SK-N-SH treated with all-trans-retinoic acid at 6 μM for 48 hours (cell line): Measurements from ENCODE around the gene NET1.

ENCODE experiments used
- ATAC-seq: fragments of 200-7000 bp; cut with Tn5 transposase; 3 replicates; pipeline ENCODE4 v1.9.1; 2020; ENCODE audit warnings: mild to moderate bottlenecking, moderate library complexity
- ARNTL ChIP-seq: fragments of 450-650 bp; formaldehyde crosslinking; IDR thresholded peaks from 2 replicates; pipeline ENCODE4 v1.5.0; 2020; ENCODE audit warnings: low read depth, mild to moderate bottlenecking, moderate library complexity, borderline replicate concordance
- BACH2 ChIP-seq: fragments of 250-450 bp; sonication (Bioruptor Pico); IDR thresholded peaks from 2 replicates; pipeline ENCODE4 v1.9.0; 2021; ENCODE audit warnings: mild to moderate bottlenecking, borderline replicate concordance
- CREB5 ChIP-seq: fragments of 250-450 bp; sonication (Bioruptor Pico); IDR thresholded peaks from 2 replicates; pipeline ENCODE4 v1.5.1; 2020; ENCODE audit warnings: low read depth, mild to moderate bottlenecking, moderate library complexity
- CSDC2 ChIP-seq: fragments of 250-450 bp; sonication (Bioruptor Pico); IDR thresholded peaks from 2 replicates; pipeline ENCODE4 v1.5.0; 2020; ENCODE audit warnings: mild to moderate bottlenecking, moderate library complexity
- GLIS3 ChIP-seq: fragments of 250-450 bp; sonication (Bioruptor Pico); IDR thresholded peaks from 2 replicates; pipeline ENCODE4 v1.5.0; 2020; ENCODE audit warnings: mild to moderate bottlenecking, moderate library complexity
- ISL1 ChIP-seq: fragments of 250-450 bp; sonication (Bioruptor Pico); IDR thresholded peaks from 2 replicates; pipeline ENCODE4 v2.1.2; 2022; ENCODE audit warnings: mild to moderate bottlenecking, moderate library complexity
- POU6F1 ChIP-seq: fragments of 250-450 bp; sonication (Bioruptor Pico); IDR thresholded peaks from 2 replicates; pipeline ENCODE4 v1.8.0; 2021; ENCODE audit warnings: low read depth, mild to moderate bottlenecking, moderate library complexity, borderline replicate concordance
- PPARA ChIP-seq: fragments of 250-450 bp; sonication (Bioruptor Pico); IDR thresholded peaks from 2 replicates; pipeline ENCODE4 v1.5.0; 2020; ENCODE audit warnings: mild to moderate bottlenecking, borderline replicate concordance
- RARB ChIP-seq: fragments of 250-450 bp; sonication (Bioruptor Pico); IDR thresholded peaks from 2 replicates; pipeline ENCODE4 v1.8.0; 2021; ENCODE audit warnings: mild to moderate bottlenecking, moderate library complexity
- SNAI2 ChIP-seq: fragments of 250-450 bp; sonication (Bioruptor Pico); IDR thresholded peaks from 2 replicates; pipeline ENCODE4 v1.5.0; 2020; ENCODE audit warnings: mild to moderate bottlenecking, moderate library complexity
- TCF4 ChIP-seq: fragments of 250-450 bp; sonication (Bioruptor Pico); IDR thresholded peaks from 2 replicates; pipeline ENCODE4 v1.8.0; 2021; ENCODE audit warnings: mild to moderate bottlenecking, moderate library complexity, borderline replicate concordance
- ZC3H10 ChIP-seq: fragments of 250-450 bp; sonication (Bioruptor Pico); IDR thresholded peaks from 2 replicates; pipeline ENCODE4 v1.5.1; 2021; ENCODE audit warnings: mild to moderate bottlenecking, moderate library complexity
- ZFP3 ChIP-seq: fragments of 250-450 bp; sonication (Bioruptor Pico); IDR thresholded peaks from 2 replicates; pipeline ENCODE4 v1.5.0; 2020; ENCODE audit warnings: mild to moderate bottlenecking, moderate library complexity
- ZFP30 ChIP-seq: fragments of 450-650 bp; formaldehyde crosslinking; IDR thresholded peaks from 2 replicates; pipeline ENCODE4 v1.5.0; 2022; ENCODE audit warnings: mild to moderate bottlenecking, moderate library complexity
- ZNF565 ChIP-seq: fragments of 450-650 bp; formaldehyde crosslinking; conservative IDR thresholded peaks from 2 replicates; pipeline ENCODE4 v1.5.0; 2020; ENCODE audit warnings: low read depth, mild to moderate bottlenecking, moderate library complexity
- ZNF8 ChIP-seq: fragments of 450-650 bp; formaldehyde crosslinking; IDR thresholded peaks from 2 replicates; pipeline ENCODE4 v1.5.0; 2020; ENCODE audit warnings: mild to moderate bottlenecking, moderate library complexity
- TF ChIP-seq, protein P1 (sequence below): fragments of 250-450 bp; sonication (Bioruptor Pico); IDR thresholded peaks from 2 replicates; pipeline ENCODE4 v1.5.1; 2021; ENCODE audit warnings: mild to moderate bottlenecking, moderate library complexity
- TF ChIP-seq, protein P2 (sequence below): fragments of 250-450 bp; sonication (Bioruptor Pico); IDR thresholded peaks from 2 replicates; pipeline ENCODE4 v1.8.0; 2020; ENCODE audit warnings: mild to moderate bottlenecking, moderate library complexity, borderline replicate concordance

Gene NET1

DNA sequence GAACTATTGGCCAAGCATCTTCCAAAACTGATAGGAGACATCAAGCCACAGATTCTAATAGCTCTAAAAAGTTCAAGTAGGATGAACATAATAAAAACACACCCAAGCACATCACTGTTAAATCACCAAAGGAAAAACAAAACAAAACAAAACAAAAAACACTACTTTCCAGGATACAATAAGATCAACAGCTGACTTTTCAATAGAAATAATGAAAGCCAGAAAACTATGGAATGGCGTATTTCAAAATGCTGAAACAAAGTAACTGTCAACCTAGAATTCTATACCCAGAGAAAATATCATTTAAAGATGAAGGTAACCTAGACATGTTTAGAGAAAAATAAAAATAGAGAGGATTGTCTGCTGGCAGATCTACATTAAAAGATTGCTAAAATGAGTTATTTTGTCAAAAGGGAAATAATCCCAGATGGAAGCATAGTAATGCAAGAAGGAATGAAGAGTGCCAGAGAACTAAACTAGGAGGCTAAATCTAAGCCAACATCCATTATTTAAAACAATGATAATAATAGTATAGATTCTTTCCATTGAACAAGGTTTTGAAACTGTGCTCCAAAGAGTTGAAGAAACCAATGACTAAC is 21.7 kb upstream of the NET1 start:
- no peak for TF ChIP-seq CREB5
- TF ChIP-seq ZC3H10, result no peak
- TF ChIP-seq ZFP3 (CRISPR knock-in tag), result no peak
- TF ChIP-seq BACH2 (CRISPR knock-in tag), result no peak
- no peak for TF ChIP-seq ZNF565 (CRISPR knock-in tag)
- no peak for TF ChIP-seq TCF4 (CRISPR knock-in tag)
- ATAC-seq, result no peak

GRCh38 chr10:5391790-5392189 is 20.6 kb upstream of the NET1 start:
- TF ChIP-seq PPARA (CRISPR knock-in tag) (no peak), ZNF8 (no peak), CSDC2 (CRISPR knock-in tag) (no peak), SNAI2 (no peak), TCF4 (CRISPR knock-in tag) (no peak), CREB5 (no peak), ZFP30 (no peak), ARNTL (CRISPR knock-in tag) (no peak), GLIS3 (CRISPR knock-in tag) (no peak), ISL1 (no peak), ZFP3 (CRISPR knock-in tag) (no peak)
- TF ChIP-seq, all 23 proteins: peak for 0
- ATAC-seq, result no peak

DNA sequence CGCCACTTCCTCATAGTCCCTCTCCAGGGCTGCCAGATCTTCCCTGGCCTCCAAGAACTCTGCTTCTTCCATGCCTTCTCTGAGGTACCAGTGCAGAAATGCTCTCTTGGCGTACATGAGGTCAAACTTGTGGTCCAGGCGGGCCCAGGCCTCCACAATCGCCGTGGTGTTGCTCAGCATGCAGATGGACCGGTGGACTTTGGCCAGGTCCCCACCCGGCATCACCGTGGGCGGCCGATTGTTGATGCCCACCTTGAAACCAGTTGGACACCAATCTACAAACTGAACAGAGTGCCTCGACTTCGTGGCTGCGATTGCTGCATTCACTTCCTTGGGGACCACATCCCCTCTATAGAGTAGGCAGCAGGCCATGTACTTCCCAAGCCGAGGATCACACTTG is 18.8 kb upstream of the NET1 start:
- no peak for ATAC-seq

More for the DNA sequence above, 18.8 kb upstream of the NET1 start:
- TF ChIP-seq ZC3H10 (no peak), BACH2 (CRISPR knock-in tag) (no peak), CSDC2 (CRISPR knock-in tag) (no peak), TCF4 (CRISPR knock-in tag) (no peak), ISL1 (no peak), ZNF8 (no peak), RARB (CRISPR knock-in tag) (no peak), ZNF565 (CRISPR knock-in tag) (no peak), POU6F1 (CRISPR knock-in tag) (no peak), CREB5 (no peak)
- TF ChIP-seq, protein P1, sequence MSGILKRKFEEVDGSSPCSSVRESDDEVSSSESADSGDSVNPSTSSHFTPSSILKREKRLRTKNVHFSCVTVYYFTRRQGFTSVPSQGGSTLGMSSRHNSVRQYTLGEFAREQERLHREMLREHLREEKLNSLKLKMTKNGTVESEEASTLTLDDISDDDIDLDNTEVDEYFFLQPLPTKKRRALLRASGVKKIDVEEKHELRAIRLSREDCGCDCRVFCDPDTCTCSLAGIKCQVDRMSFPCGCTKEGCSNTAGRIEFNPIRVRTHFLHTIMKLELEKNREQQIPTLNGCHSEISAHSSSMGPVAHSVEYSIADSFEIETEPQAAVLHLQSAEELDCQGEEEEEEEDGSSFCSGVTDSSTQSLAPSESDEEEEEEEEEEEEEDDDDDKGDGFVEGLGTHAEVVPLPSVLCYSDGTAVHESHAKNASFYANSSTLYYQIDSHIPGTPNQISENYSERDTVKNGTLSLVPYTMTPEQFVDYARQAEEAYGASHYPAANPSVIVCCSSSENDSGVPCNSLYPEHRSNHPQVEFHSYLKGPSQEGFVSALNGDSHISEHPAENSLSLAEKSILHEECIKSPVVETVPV (CRISPR knock-in tag), result no peak
- TF ChIP-seq, protein P2, sequence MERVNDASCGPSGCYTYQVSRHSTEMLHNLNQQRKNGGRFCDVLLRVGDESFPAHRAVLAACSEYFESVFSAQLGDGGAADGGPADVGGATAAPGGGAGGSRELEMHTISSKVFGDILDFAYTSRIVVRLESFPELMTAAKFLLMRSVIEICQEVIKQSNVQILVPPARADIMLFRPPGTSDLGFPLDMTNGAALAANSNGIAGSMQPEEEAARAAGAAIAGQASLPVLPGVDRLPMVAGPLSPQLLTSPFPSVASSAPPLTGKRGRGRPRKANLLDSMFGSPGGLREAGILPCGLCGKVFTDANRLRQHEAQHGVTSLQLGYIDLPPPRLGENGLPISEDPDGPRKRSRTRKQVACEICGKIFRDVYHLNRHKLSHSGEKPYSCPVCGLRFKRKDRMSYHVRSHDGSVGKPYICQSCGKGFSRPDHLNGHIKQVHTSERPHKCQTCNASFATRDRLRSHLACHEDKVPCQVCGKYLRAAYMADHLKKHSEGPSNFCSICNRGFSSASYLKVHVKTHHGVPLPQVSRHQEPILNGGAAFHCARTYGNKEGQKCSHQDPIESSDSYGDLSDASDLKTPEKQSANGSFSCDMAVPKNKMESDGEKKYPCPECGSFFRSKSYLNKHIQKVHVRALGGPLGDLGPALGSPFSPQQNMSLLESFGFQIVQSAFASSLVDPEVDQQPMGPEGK (CRISPR knock-in tag), result no peak
- TF ChIP-seq, all 23 proteins: peak for 0
